HepG2 (cell line): ENCODE results near the gene ATF7IP. TPM values are rescaled to one million over a fixed set of nuclear protein-coding genes. Genes with fewer than 3 reads are reported as not detected.
A peak's percentile ranks its signal among the peaks of the same experiment; 100 is the strongest.

Experiments used
- ATAC-seq: fragments of 200-7000 bp; cut with Tn5 transposase; 3 replicates; pipeline ENCODE4 v1.9.1; 2020; ENCODE audit warnings: mild to moderate bottlenecking, moderate library complexity
- BruUV-seq: library from RNA; stranded (reverse); fragments of 400-500 nt; replicated peaks from 2 replicates; lab custom pipeline; 2021; lab: Mats Ljungman, UMichigan
- CTCF ChIA-PET: fragments of 300-600 bp; formaldehyde crosslinking; extraction: SDS; loops from one replicate; lab custom pipeline; 2021; ENCODE audit warnings: low total read pairs, inconsistent platforms, low intra/inter-chr PET ratio; lab: Yijun Ruan, JAX
- POLR2A ChIA-PET: fragments of 350-600 bp; sonication (Branson Sonifier 250); formaldehyde crosslinking; loops from one replicate; lab custom pipeline; 2020; ENCODE audit warnings: antibody characterized with exemption, inconsistent platforms; lab: Yijun Ruan, JAX
- DNase-seq: peaks from one replicate; pipeline ENCODE4 v3.0.0-alpha.2; 2015; ENCODE audit warnings: low spot score
- FAIRE-seq: peaks from 3 replicates; lab custom pipeline; 2011; peaks lifted over from hg19 to GRCh38; lab: Jason Lieb, UNC
- H2AFZ ChIP-seq: one replicate; pipeline ENCODE4 v1.6.1; 2011; ENCODE audit warnings: low read length, inconsistent platforms
- H3K27ac ChIP-seq: fragments of 300-600 bp; 3 replicates; pipeline ENCODE4 v1.8.0; 2011; ENCODE audit warnings: mixed run types, mild to moderate bottlenecking, mixed read lengths, low read length, inconsistent platforms; ENCODE audit not compliant: insufficient read depth; ENCODE audit errors: extremely low read length
- H3K27me3 ChIP-seq, 2 experiments: fragments of 200-600 bp in 1 of 2; 2 replicates in 1 of 2; 3 replicates in 1 of 2; pipeline versions ENCODE4 v1.6.0 to v1.8.0; 2011; ENCODE audit warnings: low read length in 2 of 2, mild to moderate bottlenecking in 2 of 2, moderate library complexity in 2 of 2, inconsistent platforms in 1 of 2; ENCODE audit not compliant: insufficient read depth in 2 of 2, control insufficient read depth in 1 of 2
- H3K36me3 ChIP-seq, 2 experiments: fragments of 200-600 bp in 1 of 2; replicated peaks in 1 of 2; 2 replicates in 1 of 2; 3 replicates in 1 of 2; pipeline versions ENCODE4 v1.5.1 to v1.8.0; 2011; ENCODE audit warnings: low read length in 2 of 2, inconsistent platforms in 1 of 2; ENCODE audit not compliant: insufficient read depth in 2 of 2, control insufficient read depth in 1 of 2
- H3K4me1 ChIP-seq: 2 replicates; pipeline ENCODE4 v1.5.1; 2012; ENCODE audit warnings: low read length, inconsistent platforms; ENCODE audit not compliant: insufficient read depth
- H3K4me2 ChIP-seq: 2 replicates; pipeline ENCODE4 v1.6.0; 2011; ENCODE audit warnings: low read depth, low read length, inconsistent platforms
- H3K4me3 ChIP-seq, 3 experiments: fragments of 200-600 bp in 1 of 3; sonication (generic), shearing (Covaris generic) in 1 of 3; replicated peaks in 1 of 3; 2 replicates each; pipeline ENCODE4 v1.5.1; 2011 to 2016; ENCODE audit warnings: low read length in 3 of 3, inconsistent platforms in 2 of 3, low read depth in 2 of 3, mild to moderate bottlenecking in 2 of 3, control low read depth in 1 of 3, mixed read lengths in 1 of 3; ENCODE audit not compliant: insufficient read depth in 1 of 3
- H3K79me2 ChIP-seq: one replicate; pipeline ENCODE4 v1.6.1; 2011; ENCODE audit warnings: low read length, inconsistent platforms; ENCODE audit not compliant: insufficient read depth
- H3K9ac ChIP-seq: 2 replicates; pipeline ENCODE4 v1.6.0; 2011; ENCODE audit warnings: mild to moderate bottlenecking, low read depth, low read length, inconsistent platforms; ENCODE audit not compliant: insufficient read depth
- H3K9me3 ChIP-seq: 2 replicates; pipeline ENCODE4 v1.5.1; 2012; ENCODE audit warnings: mild to moderate bottlenecking, low read length
- H4K20me1 ChIP-seq: 2 replicates; pipeline ENCODE4 v1.6.0; 2011; ENCODE audit warnings: inconsistent platforms, mild to moderate bottlenecking, low read length, moderate library complexity; ENCODE audit not compliant: insufficient read depth
- ARID3A ChIP-seq: IDR thresholded peaks from 2 replicates; pipeline ENCODE4 v1.6.1; 2012; ENCODE audit warnings: low read depth, low read length, improper control_type of control experiment
- ARID4A ChIP-seq: sonication (generic); formaldehyde crosslinking; IDR thresholded peaks from 2 replicates; pipeline ENCODE4 v1.5.0; 2020; ENCODE audit warnings: mild to moderate bottlenecking, missing genetic modification reagents, borderline replicate concordance
- CHD2 ChIP-seq: IDR thresholded peaks from 2 replicates; pipeline ENCODE4 v1.6.1; 2011; ENCODE audit warnings: low read depth, low read length, improper control_type of control experiment
- EZH2 ChIP-seq: conservative IDR thresholded peaks from 2 replicates; pipeline ENCODE4 v1.6.1; 2012; ENCODE audit warnings: mild to moderate bottlenecking, low read depth, low read length, moderate library complexity
- FOSL1 ChIP-seq: sonication (generic); formaldehyde crosslinking; IDR thresholded peaks from 2 replicates; pipeline ENCODE4 v1.9.0; 2021; ENCODE audit warnings: missing genetic modification reagents, borderline replicate concordance
- FOXA1 ChIP-seq, 2 experiments: fragments of 450-650 bp in 1 of 2; sonication (generic) in 1 of 2; formaldehyde crosslinking in 1 of 2; IDR thresholded peaks; 2 replicates each; pipeline versions ENCODE4 v1.4.0 to v1.6.1; 2016 to 2020; ENCODE audit warnings: missing genetic modification reagents in 1 of 2
- IRF2 ChIP-seq: IDR thresholded peaks from 2 replicates; pipeline ENCODE4 v1.6.1; 2018; ENCODE audit warnings: missing genetic modification reagents, missing compliant biosample characterization
- MTA3 ChIP-seq: sonication (generic); formaldehyde crosslinking; IDR thresholded peaks from 2 replicates; pipeline ENCODE4 v1.4.0; 2020; ENCODE audit warnings: missing genetic modification reagents
- PHB2 ChIP-seq: fragments of 450-650 bp; IDR thresholded peaks from 2 replicates; pipeline ENCODE4 v1.6.1; 2018; ENCODE audit not compliant: partially characterized antibody
- RAD21 ChIP-seq: fragments of 450-650 bp; formaldehyde crosslinking; IDR thresholded peaks from 2 replicates; pipeline ENCODE4 v1.5.0; 2020; ENCODE audit warnings: mild to moderate bottlenecking
- RFX3 ChIP-seq: IDR thresholded peaks from 2 replicates; pipeline ENCODE4 v1.6.1; 2016; ENCODE audit warnings: missing biosample characterization, missing genetic modification reagents
- SAP130 ChIP-seq: IDR thresholded peaks from 2 replicates; pipeline ENCODE4 v1.6.1; 2016; ENCODE audit warnings: low read depth
- TSC22D2 ChIP-seq: sonication (generic); formaldehyde crosslinking; IDR thresholded peaks from 2 replicates; pipeline ENCODE4 v1.5.1; 2020; ENCODE audit warnings: missing genetic modification reagents, mild to moderate bottlenecking, borderline replicate concordance
- ZMYM4 ChIP-seq: sonication (generic); formaldehyde crosslinking; IDR thresholded peaks from 2 replicates; pipeline ENCODE4 v1.8.1; 2023; ENCODE audit warnings: mild to moderate bottlenecking, missing genetic modification reagents
- ZNF143 ChIP-seq: sonication (generic); formaldehyde crosslinking; IDR thresholded peaks from 2 replicates; pipeline ENCODE4 v1.4.0; 2020; ENCODE audit warnings: missing genetic modification reagents
- ZNF703 ChIP-seq: sonication (generic); formaldehyde crosslinking; IDR thresholded peaks from 2 replicates; pipeline ENCODE4 v1.5.1; 2020; ENCODE audit warnings: missing genetic modification reagents, mild to moderate bottlenecking, moderate library complexity, borderline replicate concordance
- WGBS: methylation state at CpG from one replicate; pipeline ENCODE4 v1.1.6; 2017; ENCODE audit warnings: low lambda C conversion rate; 5-methylcytosine and 5-hydroxymethylcytosine counted together
- in situ Hi-C: cut with HindIII; loops from 2 replicates; pipeline ENCODE4 v1.10.0; 2017; ENCODE audit warnings: low pct_unique_long_range_greater_than_20kb; ENCODE audit not compliant: extremely low pct_ligation_motif_present
- intact Hi-C: fragments of 100-400 bp; cut with micrococcal nuclease; formaldehyde crosslinking; loops from one replicate; pipeline ENCODE4 v1.10.0; 2022; ENCODE audit not compliant: unreplicated experiment
- polyA plus RNA-seq, 8 experiments: library from polyadenylated mRNA; depleted of rRNA in 3 of 8; stranded (reverse) in 7 of 8; unstranded in 1 of 8; fragments of >200 nt; fragmentation: Illumina TruSeq in 4 of 8; extraction: Trizol in 4 of 8; gene quantifications; 2 replicates each; pipeline versions ENCODE4 v1.2.1 to v1.2.3, GENCODE V29; 2011 to 2016; ENCODE audit warnings: low read depth in 4 of 8, missing spikeins in 1 of 8, mixed read lengths in 1 of 8; ENCODE audit not compliant: insufficient read depth in 1 of 8
- total RNA-seq, 5 experiments: library from RNA; depleted of rRNA; stranded (reverse); fragments of >200 nt; fragmentation: Illumina TruSeq; extraction: Trizol; gene quantifications; 2 replicates each; pipeline ENCODE4 v1.2.3, GENCODE V29; 2016; ENCODE audit warnings: low read depth in 1 of 5
- TF ChIP-seq, protein P1 (sequence below): sonication (generic); formaldehyde crosslinking; IDR thresholded peaks from 2 replicates; pipeline ENCODE4 v1.5.1; 2020; ENCODE audit warnings: missing genetic modification reagents, mild to moderate bottlenecking, borderline replicate concordance

ATF7IP gene
- total and polyA plus RNA-seq, 2 of the 13 experiments (the other 11 are each of a cell fraction or from before 2014, with no cell fraction given), result 1.8 to 11.8 TPM

GRCh38 chr12:14393751-14394150 lies 28.3 kb downstream of the ATF7IP start (continued):
- no peak for TF ChIP-seq IRF2 (CRISPR knock-in tag)
- TF ChIP-seq, protein P1, sequence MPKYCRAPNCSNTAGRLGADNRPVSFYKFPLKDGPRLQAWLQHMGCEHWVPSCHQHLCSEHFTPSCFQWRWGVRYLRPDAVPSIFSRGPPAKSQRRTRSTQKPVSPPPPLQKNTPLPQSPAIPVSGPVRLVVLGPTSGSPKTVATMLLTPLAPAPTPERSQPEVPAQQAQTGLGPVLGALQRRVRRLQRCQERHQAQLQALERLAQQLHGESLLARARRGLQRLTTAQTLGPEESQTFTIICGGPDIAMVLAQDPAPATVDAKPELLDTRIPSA (CRISPR knock-in tag), result no peak
- no peak for TF ChIP-seq FOSL1
- TF ChIP-seq ARID4A (CRISPR knock-in tag), result no peak
- TF ChIP-seq ZNF143 (CRISPR knock-in tag), result no peak

- no peak overlapping the region for H3K9ac ChIP-seq
- DNase-seq (peak; percentile 69), FAIRE-seq (no peak), ATAC-seq (peak; percentile 95)
- H3K4me3 ChIP-seq, result peak overlapping the region in 1 of 3 experiments; percentile 22; a peak in 1 of 6 replicates
- ChIA-PET POLR2A (interaction anchor here (1.3 to 1.9 kb wide), 2 partner anchors 10 to 136 kb away, joined by 10 to 29 read pairs; no protein-coding TSS in a partner anchor), CTCF (no interaction called here)
- no peaks in the 10 kb centered on the region for H4K20me1 ChIP-seq
- H3K36me3 ChIP-seq, result no peaks in the 10 kb centered on the region
- H3K4me2 ChIP-seq, result peak overlapping the region; percentile 31; the same call in 1 of the 2 replicates
- peak overlapping the region; percentile 49 for H3K27ac ChIP-seq
- peaks cover 10% of the 10 kb centered on the region for H3K4me1 ChIP-seq
- H3K79me2 ChIP-seq, result peaks cover 7% of the 10 kb centered on the region
- intact Hi-C loops (loop anchor here (1.0 kb wide), 2 partner anchors 9 to 137 kb away; no protein-coding TSS in a partner anchor), in situ Hi-C loops (no loop called here)
- no peaks in the 10 kb centered on the region for H3K27me3 ChIP-seq
- 11% methylated on average over 3 of the region's 3 CpGs for WGBS
- no peaks in the 10 kb centered on the region for H3K9me3 ChIP-seq
- H2AFZ ChIP-seq, result no peak overlapping the region
- no TSS peak for BruUV-seq
- TF ChIP-seq ZMYM4 (CRISPR knock-in tag), result peak; percentile 67
- no peak for TF ChIP-seq ZNF703
- no peak for TF ChIP-seq EZH2
- TF ChIP-seq MTA3 (CRISPR knock-in tag), result no peak
- no peak for TF ChIP-seq RAD21
- no peak for TF ChIP-seq FOXA1 (IDR thresholded peaks at IDR 0.05)
- 0 out of 2 replicates have a peak, but pooled peaks have one; percentile 22 for TF ChIP-seq FOXA1 (CRISPR knock-in tag; IDR thresholded peaks at IDR 0.05)
- TF ChIP-seq PHB2, result no peak
- no peak for TF ChIP-seq RFX3 (CRISPR knock-in tag)
- TF ChIP-seq ARID3A, result peak; percentile 55
- peak; percentile 22; the same call in 1 of the 2 replicates for TF ChIP-seq SAP130
- TF ChIP-seq CHD2, result no peak
- TF ChIP-seq TSC22D2 (CRISPR knock-in tag), result no peak
These were observed 29.0 kb downstream of the ATF7IP start for GRCh38 chr12:14394317-14395073.
